HepG2 (cell line): ENCODE data around the gene STUM.

ENCODE experiments used
- CHD2 ChIP-seq: IDR thresholded peaks from 2 replicates; pipeline ENCODE4 v1.6.1; 2011; ENCODE audit warnings: low read depth, low read length, improper control_type of control experiment
- CREM ChIP-seq, 2 experiments: sonication (generic) in 1 of 2; formaldehyde crosslinking in 1 of 2; IDR thresholded peaks; 2 replicates each; pipeline versions ENCODE4 v1.4.0 to v1.6.1; 2016 to 2020; ENCODE audit warnings: antibody characterized with exemption in 1 of 2, mild to moderate bottlenecking in 1 of 2, missing genetic modification reagents in 1 of 2
- CTCF ChIP-seq: sonication (generic); formaldehyde crosslinking; IDR thresholded peaks from 2 replicates; pipeline ENCODE4 v1.5.0; 2020; ENCODE audit warnings: mild to moderate bottlenecking, missing genetic modification reagents, moderate library complexity
- EZH2 ChIP-seq: conservative IDR thresholded peaks from 2 replicates; pipeline ENCODE4 v1.6.1; 2012; ENCODE audit warnings: mild to moderate bottlenecking, low read depth, low read length, moderate library complexity
- GABPB1 ChIP-seq: IDR thresholded peaks from 2 replicates; pipeline ENCODE4 v1.6.1; 2016; ENCODE audit warnings: mild to moderate bottlenecking, missing genetic modification reagents, moderate library complexity, missing compliant biosample characterization
- HNRNPL ChIP-seq: fragments of 200-400 bp; formaldehyde crosslinking; IDR thresholded peaks from 2 replicates; pipeline ENCODE4 v1.6.1; 2017; ENCODE audit warnings: mild to moderate bottlenecking, low read depth, low read length
- RAD21 ChIP-seq: fragments of 450-650 bp; formaldehyde crosslinking; IDR thresholded peaks from 2 replicates; pipeline ENCODE4 v1.5.0; 2020; ENCODE audit warnings: mild to moderate bottlenecking
- SMARCC2 ChIP-seq: fragments of 450-650 bp; IDR thresholded peaks from 2 replicates; pipeline ENCODE4 v1.6.1; 2017; ENCODE audit warnings: antibody characterized with exemption, mild to moderate bottlenecking
- SMC3 ChIP-seq: IDR thresholded peaks from 2 replicates; pipeline ENCODE4 v1.6.1; 2011; ENCODE audit warnings: low read length, improper control_type of control experiment
- STAG1 ChIP-seq: sonication (generic); formaldehyde crosslinking; IDR thresholded peaks from 2 replicates; pipeline ENCODE4 v1.4.0; 2020; ENCODE audit warnings: missing genetic modification reagents
- ZNF564 ChIP-seq: sonication (generic); formaldehyde crosslinking; IDR thresholded peaks from 2 replicates; pipeline ENCODE4 v1.8.1; 2023; ENCODE audit warnings: mild to moderate bottlenecking, missing genetic modification reagents
- ZNF569 ChIP-seq: sonication (generic); formaldehyde crosslinking; IDR thresholded peaks from 2 replicates; pipeline ENCODE4 v1.5.0; 2020; ENCODE audit warnings: mild to moderate bottlenecking, missing genetic modification reagents, moderate library complexity, borderline replicate concordance

DNA sequence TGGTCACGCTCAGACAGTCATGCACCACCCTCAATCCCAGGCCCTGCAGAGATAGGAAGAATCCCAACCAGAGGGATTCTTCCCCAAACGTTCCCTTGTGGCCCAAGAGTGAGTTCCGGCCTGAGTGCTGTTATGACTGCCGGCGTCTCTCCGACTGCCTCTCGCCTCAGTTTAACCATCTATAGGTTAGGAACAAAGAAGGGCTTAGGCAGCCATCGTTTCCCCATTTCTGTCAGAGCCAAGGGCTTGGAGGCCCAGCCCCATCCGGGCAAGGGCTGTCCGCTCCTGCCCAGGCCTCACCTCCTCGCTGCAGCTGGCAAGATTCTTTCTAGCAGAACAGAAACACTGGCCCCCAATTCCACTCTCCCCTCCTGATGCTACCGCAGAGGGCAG, 58.7 kb downstream of the STUM start:
- TF ChIP-seq ZNF569 (no peak), ZNF564 (CRISPR knock-in tag) (no peak), SMARCC2 (no peak), CREM (IDR thresholded peaks at IDR 0.05) (no peak), CREM (CRISPR knock-in tag; IDR thresholded peaks at IDR 0.05) (no peak), EZH2 (no peak), SMC3 (no peak), HNRNPL (no peak), STAG1 (CRISPR knock-in tag) (no peak), RAD21 (CRISPR knock-in tag) (no peak), GABPB1 (CRISPR knock-in tag) (no peak), CTCF (CRISPR knock-in tag) (no peak), CHD2 (no peak)
